GM21515 (cell line): ENCODE results near the gene LTBP2.

Experiments used
- ATAC-seq: cut with Tn5 transposase; IDR thresholded peaks from one replicate; pipeline ENCODE4 v1.9.1; 2021; ENCODE audit not compliant: unreplicated experiment

The LTBP2 gene

DNA sequence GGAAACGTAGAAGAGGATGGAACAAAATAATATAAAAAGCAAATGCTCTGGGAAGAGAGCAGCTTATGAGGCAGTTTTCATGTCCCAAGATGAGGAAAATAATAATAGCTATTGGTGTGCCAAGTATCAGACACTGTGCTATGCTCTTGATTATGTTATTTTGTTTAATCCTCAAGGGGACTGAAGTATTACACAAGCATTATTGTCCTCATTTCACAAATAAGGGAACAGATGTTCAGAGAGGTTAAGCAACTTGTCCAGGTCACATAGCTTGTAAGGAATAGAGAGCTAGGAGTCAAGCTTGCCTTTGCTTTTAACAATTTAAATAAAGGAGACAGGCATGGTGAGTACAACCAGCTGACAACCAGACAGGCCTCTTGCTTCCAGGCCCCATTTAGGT lies 26.9 kb upstream of the LTBP2 start:
- ATAC-seq: no peak

DNA sequence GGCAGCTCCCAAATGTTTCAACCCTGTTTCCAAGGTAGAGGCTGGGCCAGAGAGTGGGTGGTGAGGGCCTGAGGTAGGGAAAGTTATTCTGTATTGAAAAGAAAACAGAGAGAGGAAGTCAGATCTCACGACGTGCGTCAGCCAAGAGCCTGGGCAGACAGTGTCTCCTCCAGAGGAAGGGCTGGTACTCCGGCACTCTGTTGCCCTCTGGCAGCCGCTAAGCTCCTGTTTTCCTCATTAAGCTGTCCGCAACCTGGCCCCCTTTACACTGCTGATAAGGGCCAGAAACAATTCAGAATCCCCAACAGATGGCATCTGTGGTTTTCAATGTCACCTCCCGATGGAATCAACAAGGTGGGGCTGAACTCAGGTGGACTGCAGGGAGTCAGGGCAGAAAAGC lies 26.0 kb upstream of the LTBP2 start:
- no peak for ATAC-seq

DNA sequence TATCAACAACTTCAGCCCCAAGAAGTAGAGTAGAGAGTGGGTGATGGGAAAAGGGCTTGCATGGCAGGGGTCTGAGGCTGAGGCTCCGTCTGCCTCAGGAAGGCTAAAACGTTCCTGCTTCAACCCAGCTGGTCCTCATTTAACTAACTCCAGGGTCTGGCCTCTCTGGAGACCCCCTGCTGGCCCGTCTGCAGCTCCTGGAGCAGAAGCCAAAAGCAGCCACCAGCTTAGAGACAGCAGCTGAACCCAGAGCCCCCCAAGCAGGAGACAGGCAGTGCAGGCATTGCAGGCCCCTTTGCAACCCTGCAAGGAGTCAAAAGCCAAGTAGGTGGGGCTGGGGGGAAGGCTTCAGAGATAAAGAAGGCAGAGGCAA lies 25.1 kb upstream of the LTBP2 start:
- ATAC-seq: no peak

DNA sequence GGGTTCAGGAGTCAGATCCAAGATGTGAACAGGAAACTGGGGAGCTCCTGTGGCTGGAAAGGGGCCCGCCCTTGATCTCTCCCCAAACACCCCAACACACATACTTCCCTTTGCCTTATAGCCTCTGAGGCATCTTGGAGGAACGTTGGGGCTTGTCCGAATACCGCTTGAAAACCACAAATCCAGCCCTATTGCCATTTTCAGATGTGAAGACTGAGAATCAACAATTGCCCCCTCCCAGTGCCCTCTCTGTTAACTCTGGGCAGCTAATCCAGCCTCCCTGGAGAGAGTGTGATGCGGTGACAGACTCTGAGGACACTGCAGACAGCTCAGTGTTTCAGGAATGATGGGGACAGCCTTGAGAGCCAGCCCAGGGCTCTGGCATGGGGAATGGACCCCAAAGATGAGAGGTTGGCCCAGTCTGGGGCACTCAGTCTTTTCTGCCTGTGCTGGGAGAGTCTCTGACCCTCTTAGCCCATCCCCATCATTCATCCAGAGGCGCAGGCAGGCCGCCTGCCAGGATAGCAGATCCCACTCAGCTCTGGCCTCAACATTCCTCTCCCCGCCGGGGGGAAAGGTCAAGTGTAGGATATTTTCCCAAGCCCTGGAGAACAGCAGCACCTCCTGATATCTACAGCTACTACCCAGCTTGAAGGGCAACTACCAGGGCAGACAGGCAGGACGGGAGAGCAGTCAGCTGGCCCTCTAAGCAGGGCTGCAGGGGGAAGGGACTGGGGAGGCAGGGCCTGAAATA lies 24.6 kb upstream of the LTBP2 start:
- ATAC-seq: no peak

DNA sequence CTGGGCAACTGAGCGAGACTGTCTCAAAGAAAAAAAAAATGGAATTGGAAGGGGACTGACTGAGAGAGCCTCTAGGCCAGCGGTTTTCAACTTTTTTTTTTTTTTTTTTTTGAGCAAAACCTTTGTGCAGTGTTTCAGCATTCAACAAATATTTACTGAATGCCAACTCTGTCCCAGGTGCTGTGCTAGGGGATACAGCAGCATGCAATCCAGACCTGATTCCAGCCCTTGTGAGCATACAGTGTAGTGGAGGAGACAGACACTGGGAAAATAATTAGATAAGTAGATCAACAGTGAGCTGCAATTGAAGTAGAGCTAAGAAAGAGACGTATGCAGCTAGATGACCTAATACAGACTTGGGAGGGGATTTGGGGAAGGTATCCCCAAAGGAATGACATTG lies 23.8 kb upstream of the LTBP2 start:
- no peak for ATAC-seq

DNA sequence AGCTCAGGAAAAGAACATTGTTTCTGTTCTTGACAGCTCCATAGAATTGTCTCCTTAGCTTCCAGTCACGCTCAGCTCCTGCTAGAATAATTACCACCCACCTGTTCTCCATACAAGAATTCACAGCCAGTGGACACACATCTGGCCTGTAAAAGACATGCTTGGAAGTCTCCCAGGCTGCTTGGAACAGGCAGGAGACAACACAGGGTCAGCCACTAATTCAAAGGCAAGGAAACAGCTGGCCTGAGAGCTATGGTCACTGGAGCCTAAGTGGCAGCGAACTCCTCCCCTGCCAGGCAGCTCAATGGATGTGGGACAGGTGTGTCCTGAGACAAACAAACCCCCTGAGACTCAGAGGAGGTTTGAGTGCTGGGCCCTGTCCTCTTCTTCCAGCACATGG lies 22.9 kb upstream of the LTBP2 start:
- no peak for ATAC-seq

DNA sequence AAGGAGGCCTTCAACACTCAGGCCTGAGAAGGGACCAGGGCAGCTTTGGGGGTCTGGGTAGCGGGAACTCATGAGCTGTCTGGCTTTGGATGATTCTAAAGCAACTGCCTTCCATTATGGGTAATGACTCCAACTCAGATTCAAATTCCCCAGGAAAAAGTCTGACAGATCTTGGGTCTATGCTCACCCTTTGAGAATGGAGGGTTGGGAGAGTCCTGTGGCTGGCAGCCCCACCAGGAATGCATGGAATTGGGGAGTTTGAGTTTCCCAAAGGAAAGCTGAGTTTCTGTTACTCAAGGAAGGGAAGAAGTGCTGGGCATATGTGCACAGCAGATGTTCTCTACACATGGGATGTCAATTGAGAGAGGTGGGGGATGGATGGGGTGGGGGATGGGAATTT lies 22.4 kb upstream of the LTBP2 start:
- ATAC-seq: no peak

DNA sequence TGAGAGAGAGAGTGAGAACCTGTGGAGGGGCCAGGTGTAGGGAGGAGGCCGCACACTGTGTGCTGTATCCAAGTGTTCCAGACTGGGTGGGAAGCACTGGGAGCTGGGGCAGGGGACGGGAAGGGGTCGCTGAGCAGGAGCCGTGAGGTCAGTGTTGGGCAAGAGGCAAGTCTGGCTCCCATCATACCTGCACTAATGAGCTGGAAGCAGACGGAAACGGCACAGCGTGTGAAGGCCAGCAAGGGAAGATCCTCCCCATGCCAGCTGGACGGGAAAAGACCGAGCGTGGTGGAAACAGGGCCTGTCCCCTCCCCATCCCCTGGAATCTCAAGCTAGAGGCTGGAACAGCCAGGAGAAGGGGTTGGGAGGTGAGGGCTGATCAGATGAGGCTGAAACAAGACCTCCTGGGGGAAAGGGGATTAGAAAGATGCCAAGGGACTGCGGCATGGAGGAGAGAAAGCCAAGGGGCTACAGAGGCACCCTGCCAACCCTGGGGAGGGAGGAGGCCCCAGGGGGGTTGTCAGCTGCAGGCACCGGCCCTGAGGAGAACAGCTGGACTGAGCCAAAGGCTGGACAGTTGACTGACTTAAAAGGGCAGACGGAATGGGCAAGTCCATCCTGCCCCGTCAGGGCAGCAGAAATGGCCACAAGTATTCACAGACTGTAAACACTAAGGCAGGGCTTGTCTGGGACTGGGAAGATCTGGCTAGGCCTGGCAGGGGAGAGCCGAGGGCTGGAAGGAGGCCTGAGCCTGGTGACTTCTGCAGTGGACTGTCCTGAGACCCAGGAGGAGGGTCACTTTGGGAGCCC lies 19.0 kb upstream of the LTBP2 start:
- no peak for ATAC-seq

DNA sequence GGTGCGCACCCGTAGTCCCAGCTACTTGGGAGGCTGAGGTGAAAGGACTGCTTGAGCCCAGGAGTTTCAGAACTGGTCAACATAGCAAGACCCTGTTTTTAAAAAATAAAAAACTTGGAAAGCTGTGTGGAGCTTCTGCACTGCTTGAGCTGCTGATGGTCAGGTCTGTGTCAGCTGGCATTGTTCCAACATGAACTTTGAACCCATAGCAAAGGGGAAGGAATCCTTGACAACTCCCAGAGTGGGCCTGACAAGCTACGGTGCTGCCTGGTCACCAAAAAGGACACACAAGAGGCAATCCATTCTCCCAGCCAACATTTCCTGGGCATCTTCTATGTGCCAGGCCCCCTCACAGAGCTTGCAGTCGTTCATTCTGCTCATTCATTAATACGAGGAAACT lies 16.4 kb upstream of the LTBP2 start:
- ATAC-seq: no peak

DNA sequence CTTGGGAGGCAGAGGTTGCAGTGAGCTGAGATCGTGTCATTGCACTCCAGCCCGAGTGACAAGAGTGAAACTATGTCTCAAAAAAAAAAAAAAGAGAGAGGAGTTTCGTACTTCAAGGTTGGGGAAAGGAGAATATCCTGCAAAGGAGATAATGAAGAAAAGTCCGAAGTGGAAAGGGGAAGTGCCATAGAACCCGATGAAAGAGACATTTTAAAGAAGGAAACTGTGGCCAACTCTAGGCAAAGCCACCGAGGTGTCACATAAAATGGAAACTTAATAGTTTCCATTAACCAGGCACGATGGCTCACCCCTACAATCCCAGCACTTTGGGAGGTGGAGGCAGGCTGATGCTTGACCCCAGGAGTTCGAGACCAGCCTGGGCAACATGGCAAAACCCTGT lies 15.0 kb upstream of the LTBP2 start:
- ATAC-seq: no peak

DNA sequence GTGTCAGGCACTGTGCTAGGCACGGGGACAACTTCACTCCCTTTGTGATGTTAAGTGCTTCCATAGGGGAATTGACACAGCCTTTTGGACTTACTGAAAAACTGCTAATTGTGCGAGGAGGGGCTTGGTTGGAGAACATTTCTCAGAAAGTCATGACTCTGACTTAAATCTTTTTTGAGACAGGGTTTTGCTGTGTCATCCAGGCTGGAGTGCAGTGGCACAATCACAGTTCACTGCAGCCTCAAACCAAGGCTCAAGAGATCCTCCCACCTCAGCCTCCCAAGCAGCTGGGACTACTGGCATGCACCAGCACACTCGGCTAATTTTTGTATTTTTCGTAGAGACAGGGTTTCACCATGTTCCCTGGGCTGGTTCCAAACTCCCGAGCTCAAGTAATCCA lies 10.2 kb upstream of the LTBP2 start:
- ATAC-seq: no peak

DNA sequence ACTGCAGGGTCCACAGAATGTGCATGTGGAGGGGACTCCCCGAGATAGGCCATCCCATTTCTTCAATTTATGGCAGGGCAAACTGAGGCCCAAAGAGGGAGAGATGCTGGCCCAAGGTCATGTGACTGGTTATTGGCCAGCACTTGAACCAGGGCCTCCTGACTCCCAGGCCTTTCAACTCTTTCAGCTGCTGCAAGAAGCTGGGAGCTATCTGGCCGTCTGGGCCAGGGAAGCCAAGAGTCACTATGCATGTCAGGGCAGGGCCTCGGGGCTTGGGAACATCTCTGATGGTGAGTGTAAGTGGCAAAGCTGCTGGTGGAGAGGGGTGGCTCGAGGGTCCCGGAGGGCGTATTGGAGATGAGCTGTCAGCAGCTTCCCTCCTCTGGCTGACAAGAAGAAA lies 9.5 kb upstream of the LTBP2 start:
- ATAC-seq: no peak

DNA sequence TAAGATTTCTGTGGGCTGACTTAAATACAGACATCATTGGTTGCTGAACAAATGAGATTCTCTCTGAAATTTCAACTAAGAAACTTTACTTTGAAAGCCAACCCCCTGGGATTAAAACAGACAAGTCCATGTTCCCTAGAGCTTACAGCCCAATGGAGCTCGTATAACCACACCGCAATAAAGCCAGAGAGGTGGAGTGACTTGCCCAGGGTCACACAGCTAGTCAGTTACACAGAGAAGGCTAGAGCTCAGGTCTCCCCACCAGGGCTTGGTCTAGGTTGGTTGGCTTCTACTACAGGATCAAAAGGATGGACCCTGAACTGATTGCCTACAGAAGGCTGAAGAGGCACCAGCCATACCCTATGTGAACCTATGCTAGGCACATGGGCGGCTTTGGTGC lies 8.9 kb upstream of the LTBP2 start:
- no peak for ATAC-seq

DNA sequence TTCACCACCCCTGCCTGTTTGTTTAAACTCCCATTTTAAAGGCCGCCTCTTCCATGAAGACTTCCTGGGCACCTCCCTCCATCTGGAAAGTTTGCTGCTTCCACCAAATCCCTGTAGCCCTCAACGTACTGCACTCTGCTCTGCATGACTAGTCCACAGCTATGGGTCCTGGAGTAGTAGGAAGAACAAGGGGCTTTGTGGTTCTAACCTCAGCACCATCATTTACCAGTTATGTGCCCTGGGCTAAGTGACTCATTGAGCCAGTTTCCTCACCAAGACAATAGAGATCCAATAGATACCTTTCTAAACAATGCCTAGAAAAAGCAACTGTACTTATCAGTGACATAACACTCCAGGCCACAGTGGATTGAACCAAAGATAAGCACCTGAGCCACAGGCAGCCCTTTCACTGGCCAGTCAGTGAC lies 8.5 kb upstream of the LTBP2 start:
- no peak for ATAC-seq

DNA sequence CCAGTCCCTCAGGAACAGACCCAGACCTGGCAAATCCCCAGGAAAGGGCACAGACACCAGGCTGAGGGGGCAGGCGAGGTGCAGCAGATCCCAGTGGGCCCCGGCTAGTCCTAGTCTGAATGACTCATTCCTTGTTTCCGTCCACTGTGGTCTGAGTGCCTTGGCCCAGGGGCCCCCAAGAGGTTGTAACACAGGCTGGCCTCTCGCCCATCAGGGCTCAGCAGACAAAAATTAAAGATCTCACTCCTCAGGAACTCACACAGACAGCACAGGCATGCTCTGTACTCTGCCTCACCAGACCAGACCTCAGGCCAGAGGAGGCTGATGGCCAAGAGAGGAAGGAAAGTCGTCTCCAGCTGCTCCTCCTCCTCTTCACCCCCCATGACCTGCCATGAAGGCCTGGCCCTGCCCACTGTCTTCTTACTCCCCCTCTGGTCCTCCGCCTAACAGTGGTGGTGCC lies 7.7 kb upstream of the LTBP2 start:
- no peak for ATAC-seq

DNA sequence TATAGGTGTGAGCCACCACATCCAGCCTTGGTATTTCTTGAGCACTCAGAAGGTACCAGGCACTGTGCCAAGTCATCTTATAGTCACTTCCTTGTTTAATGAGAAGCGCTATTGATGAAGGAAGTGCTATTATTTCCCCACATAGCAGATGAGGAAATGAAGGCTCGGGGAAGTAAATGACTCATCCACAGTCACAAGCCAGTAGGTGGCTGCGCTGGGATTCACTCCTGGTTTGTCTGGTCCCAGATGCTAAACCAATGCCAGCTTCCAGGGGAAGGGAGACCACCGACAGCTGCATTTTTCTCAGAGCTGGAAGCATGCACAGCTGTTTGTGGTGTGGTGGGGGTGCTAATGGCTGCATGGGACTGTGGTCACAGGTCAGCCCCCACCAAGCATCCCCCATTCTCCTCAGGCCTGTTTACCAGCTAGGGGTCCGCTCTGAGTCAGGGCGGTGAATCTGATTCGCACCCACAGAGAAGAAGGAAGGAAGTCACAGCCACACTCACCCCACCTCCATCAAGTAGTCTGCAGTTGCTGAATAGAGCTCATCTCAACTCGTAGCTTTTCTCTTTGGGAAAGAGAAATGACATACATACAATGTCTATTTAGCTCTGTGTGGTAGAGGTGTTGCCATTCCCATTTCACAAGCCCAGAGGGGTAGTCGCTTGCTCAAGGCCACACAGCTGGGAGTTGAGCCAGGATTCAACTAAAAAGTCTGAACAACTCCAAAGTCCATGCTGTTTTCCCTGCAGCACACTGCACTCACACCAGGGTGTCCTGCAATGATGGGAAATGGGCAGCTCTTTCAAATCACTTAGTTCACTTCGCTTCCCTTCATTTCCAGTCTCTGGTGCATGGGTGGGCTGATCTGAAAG lies 6.3 kb upstream of the LTBP2 start:
- ATAC-seq: no peak

DNA sequence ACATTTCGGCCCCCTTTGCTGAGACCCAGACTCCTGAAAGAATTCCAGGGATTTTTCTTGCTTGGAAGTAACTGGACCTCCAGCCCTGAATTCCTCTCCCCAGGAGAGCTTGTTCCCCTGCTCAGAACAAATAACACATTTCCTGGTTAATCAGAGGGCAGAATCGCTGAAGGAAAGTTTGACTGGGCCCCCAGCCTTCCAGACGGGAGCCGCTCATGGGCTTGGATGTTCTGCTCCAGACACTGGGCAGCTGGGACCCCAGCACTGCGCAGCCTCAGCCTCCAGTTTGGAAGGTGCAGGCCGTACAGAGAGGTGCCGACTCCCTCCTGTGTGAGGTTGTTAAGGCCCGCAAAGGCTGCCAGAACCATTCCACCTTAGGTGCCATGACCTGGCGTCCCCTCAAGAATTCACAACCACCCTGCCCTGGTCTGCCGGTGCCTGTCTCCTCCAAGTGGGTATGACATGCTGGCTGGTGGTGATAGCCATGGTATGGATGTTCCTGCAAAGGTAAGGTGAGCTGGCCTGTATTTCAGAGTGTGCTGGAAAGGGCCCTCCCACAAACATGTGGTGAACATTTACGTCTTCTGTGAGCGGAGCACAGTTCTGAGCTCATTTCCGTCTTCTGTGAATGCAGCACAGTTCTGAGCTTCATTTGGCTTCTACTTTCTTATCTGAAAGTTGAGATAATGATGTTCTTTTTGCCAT lies 5.1 kb upstream of the LTBP2 start:
- no peak for ATAC-seq

DNA sequence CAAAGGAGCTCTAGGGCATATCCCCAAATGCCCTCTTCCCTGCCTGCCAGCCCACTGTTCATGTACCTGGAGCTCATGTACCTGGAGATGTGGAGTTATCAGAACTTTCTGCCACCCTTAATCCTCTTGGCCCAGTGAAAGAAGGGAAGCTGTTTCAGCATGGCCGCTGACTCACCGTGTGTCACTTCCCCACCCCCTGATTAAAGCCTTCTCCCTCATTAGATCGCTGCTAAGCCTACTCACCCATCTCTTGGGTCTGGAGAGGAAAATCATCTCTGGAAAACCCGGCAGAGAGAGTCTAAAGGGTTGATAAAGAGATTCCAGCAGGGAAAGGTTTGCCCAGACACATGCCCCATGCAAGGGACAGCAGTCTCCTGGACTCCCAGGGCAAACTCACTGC lies 4.5 kb upstream of the LTBP2 start:
- no peak for ATAC-seq

DNA sequence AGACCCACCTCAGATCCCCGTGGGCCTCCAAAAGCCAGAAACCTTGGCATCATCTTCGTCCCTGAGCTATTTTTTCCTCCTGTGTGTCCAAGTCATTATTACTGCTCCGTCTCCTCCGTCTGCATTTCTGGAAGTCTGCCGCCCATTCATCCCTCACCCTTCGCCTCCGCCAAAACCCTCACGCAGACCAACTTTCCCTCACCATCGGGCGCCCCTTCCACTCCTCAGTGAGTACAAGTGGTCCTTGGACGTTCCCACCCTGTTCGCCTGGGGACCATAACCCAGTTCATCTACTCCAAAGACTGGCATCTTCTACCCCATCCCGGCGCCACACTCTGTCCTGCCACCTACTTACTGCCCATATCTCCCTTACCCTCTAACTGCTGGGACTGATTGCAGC lies 3.7 kb upstream of the LTBP2 start:
- no peak for ATAC-seq

DNA sequence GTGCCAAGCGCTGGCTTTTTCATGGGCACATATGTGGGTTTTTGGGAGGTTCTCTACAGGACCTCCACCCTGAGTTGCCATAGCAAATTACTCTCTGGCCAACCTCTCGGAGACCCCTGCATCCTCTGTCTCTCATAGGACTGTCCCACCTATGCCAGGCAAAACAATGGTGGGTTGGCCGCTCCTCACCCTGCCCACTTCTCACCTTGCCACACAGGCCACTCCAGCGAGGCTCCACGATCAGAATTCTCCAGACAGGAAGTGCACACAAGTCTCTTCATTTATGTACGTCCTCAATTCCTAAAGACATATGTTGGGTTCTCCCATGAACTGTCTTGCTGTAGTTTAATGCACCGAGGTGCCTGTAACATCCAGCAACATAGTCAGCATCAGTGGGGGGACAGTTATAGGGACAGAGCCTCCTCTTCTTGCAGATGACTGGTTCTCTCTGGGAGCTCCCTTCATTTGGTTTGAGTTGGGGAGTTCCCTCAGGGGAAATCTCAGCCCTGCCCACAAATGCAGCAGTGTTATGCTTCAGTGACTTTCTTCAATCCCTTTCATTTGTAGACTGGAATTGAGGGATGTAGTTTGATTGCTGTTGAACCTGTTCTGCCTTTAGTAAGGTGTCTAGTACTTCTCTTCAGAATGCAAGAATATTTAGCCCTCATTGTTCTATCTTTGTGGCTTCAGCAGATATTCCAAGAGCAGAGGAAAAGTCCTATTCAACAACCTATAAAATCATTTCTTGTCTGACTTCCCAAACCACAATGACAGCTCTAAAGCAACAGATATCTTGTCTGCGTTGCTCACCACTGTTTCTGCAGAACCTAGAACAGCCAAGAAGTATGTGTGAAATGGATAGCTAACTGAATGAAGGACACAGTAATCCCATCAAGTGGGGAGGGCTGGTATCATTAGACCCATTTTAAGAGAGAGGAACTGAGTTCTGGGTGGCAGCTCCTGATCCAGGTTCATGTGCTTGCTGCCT lies 2.8 kb upstream of the LTBP2 start:
- no peak for ATAC-seq
